ENCODE data around the gene CAMTA1.

CAMTA1 gene

DNA sequence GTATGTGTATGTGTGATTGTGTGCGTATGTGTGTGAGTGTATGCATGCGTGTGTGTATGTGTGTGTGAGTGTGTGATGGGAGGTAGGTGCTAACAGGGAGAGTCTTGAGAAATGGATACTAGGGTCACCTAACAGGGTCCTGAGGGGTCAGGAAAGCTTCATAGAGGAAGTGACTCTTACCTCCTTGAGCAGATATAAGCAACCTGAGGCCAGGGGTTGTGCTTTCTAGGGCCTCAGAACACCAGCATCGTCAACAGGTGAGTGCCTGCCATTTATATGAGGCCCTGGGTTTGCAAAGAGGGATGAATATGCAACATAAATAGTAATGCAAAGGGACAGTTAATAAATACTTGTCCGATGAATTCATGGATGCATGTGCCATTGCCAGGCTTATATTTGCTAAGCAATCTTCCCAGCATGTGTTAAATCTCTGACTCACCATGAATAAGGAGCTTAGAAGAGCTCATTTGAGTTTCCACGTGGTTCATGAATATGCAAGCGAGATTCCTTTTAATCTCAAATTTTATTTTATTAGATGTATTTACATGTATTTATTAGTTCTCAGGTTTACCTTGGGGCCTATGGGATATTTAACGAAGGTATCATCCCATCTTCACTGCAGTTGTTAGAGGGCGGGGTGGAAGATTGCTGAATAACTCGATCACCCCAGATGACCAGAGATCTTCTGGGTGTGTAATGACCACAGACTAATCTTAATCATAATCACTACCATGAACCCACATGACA lies 438.3 kb downstream of the CAMTA1 start:
- TF ChIP-seq CTCF (conservative IDR thresholded peaks at IDR 0.05; ENCODE audit: low read depth, low read length): no peak
- DNase-seq (ENCODE audit: low read depth): peak; percentile 88
- no peak overlapping the region for H3K4me3 ChIP-seq (ENCODE audit: low read depth, low read length)

GRCh38 chr1:7224081-7224534 lies 438.9 kb downstream of the CAMTA1 start:
- DNase-seq (ENCODE audit: low read depth): no peak
- no peak for TF ChIP-seq CTCF (conservative IDR thresholded peaks at IDR 0.05; ENCODE audit: low read depth, low read length)
- no peak overlapping the region for H3K4me3 ChIP-seq (ENCODE audit: low read depth, low read length)

- peak; percentile 8 for DNase-seq (ENCODE audit: low read depth)
- TF ChIP-seq CTCF (conservative IDR thresholded peaks at IDR 0.05; ENCODE audit: low read depth, low read length): peak; percentile 27
- H3K4me3 ChIP-seq (ENCODE audit: low read depth, low read length): no peak overlapping the region
These were observed 439.4 kb downstream of the CAMTA1 start for GRCh38 chr1:7224644-7225043.

DNA sequence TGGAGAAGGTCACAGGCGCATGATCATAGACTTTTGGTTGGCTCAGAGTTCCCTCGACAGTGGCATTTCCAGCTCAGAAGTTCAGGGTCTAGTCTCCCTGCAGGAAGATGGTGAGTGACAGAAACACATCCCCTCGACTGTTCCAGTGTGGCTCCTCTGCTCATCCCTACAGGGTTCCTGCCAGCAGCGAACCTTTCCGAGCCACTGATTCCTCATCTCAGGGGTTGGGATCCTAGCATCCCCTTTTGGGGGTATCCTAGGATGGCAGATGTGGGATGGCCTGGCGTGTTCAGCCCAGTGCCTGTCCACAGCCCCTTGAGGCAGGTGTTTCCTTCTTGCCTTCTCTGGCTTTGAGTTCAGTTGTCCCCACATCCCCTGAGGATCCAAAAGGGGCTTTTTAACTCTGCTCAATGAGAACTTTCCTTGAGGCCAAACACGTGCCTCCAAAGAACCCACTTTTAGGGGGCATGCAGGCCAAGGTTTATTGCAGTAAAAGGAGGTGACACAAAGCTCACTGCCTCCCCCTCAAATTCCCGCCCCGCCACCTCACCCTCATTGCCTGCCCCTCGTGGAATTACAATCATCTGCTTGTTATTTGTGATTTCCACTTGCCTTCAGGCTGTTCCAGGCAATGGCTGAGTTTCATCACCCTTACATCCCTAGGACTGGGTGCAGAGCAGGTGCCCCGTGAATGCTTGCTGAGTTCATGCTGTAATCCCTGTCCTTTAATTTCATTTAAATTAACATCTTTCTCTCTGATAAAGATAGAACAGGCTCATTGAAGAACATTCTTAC lies 440.7 kb downstream of the CAMTA1 start:
- H3K4me3 ChIP-seq (ENCODE audit: low read depth, low read length): no peak overlapping the region
- no peak for TF ChIP-seq CTCF (conservative IDR thresholded peaks at IDR 0.05; ENCODE audit: low read depth, low read length)
- DNase-seq (ENCODE audit: low read depth): no peak

DNA sequence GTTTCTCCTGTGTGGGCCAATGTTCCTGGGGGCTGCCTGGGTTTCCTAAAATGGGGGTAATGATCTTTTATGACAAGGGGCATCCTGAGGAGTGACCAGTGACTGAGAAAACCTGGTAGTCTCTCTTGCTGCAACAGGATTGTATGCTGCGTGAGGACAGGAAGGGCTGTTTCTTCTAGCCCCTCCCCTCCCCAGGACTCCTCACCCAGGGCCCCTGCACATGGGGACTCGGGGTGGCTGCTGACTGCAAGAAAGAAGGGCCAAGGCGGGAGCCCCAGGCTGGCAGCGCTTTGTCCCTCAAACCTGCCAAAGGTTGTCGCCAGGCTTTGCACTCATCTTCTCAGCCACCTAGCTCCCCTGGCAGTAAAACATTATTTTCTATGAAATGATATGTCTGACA lies 442.4 kb downstream of the CAMTA1 start:
- no peak overlapping the region for H3K4me3 ChIP-seq (ENCODE audit: low read depth, low read length)
- no peak for TF ChIP-seq CTCF (conservative IDR thresholded peaks at IDR 0.05; ENCODE audit: low read depth, low read length)
- DNase-seq (ENCODE audit: low read depth): no peak

GRCh38 chr1:7228252-7228961 lies 443.2 kb downstream of the CAMTA1 start:
- TF ChIP-seq CTCF (conservative IDR thresholded peaks at IDR 0.05; ENCODE audit: low read depth, low read length): no peak
- no peak overlapping the region for H3K4me3 ChIP-seq (ENCODE audit: low read depth, low read length)

More at GRCh38 chr1:7228252-7228961, 443.2 kb downstream of the CAMTA1 start:
- DNase-seq (ENCODE audit: low read depth): no peak

Measured in choroid plexus epithelial cell (primary cell).